Heart right ventricle (tissue), 16 donors: ENCODE data around the gene OLFML1. TPM values are rescaled to one million over a fixed set of nuclear protein-coding genes. Genes with fewer than 3 reads are reported as not detected.

Experiments
- ATAC-seq, 8 donors: fragments of 200-7000 bp; cut with Tn5 transposase; one replicate each; pipeline ENCODE4 v1.9.1; 2020; ENCODE audit warnings: mild to moderate bottlenecking in 8 of 8, moderate library complexity in 8 of 8, moderate number of reproducible peaks in 1 of 8
- DNase-seq, 2 donors: peaks; one replicate each; pipeline ENCODE4 v3.0.0-alpha.2; 2020
- H3K27ac ChIP-seq, 10 donors: fragments of 200-600 bp; sonication (generic) in 2 of 10; one replicate each; pipeline versions ENCODE4 v1.5.0 to v1.8.0; 2020 to 2022; ENCODE audit warnings: mild to moderate bottlenecking in 3 of 10
- H3K27me3 ChIP-seq, 7 donors: fragments of 200-600 bp; one replicate each; pipeline ENCODE4 v1.8.0; 2021 to 2022; ENCODE audit warnings: mild to moderate bottlenecking in 2 of 7
- H3K36me3 ChIP-seq, 9 donors: fragments of 200-600 bp; sonication (generic) in 1 of 9; one replicate each; pipeline versions ENCODE4 v1.5.0 to v1.8.0; 2020 to 2022; ENCODE audit warnings: mild to moderate bottlenecking in 2 of 9
- H3K4me1 ChIP-seq, 9 donors: fragments of 200-600 bp; sonication (generic) in 1 of 9; one replicate each; pipeline versions ENCODE4 v1.5.0 to v1.8.0; 2020 to 2022; ENCODE audit warnings: mild to moderate bottlenecking in 4 of 9
- H3K4me3 ChIP-seq, 10 donors: fragments of 200-600 bp; sonication (generic) in 2 of 10; one replicate each; pipeline versions ENCODE4 v1.5.0 to v1.8.0; 2020 to 2022; ENCODE audit warnings: mild to moderate bottlenecking in 7 of 10, moderate library complexity in 2 of 10
- H3K9me3 ChIP-seq, 11 donors: fragments of 200-600 bp in 10 of 11; sonication (generic) in 2 of 11; one replicate each; pipeline versions ENCODE4 v1.5.0 to v1.8.0; 2013 to 2022; ENCODE audit warnings: mild to moderate bottlenecking in 2 of 11, control low read depth in 1 of 11, moderate library complexity in 1 of 11
- CTCF ChIP-seq, 9 donors: fragments of 200-600 bp; sonication (generic) in 2 of 9; IDR thresholded peaks; one replicate each; pipeline versions ENCODE4 v1.5.0 to v1.8.0; 2021 to 2022; ENCODE audit warnings: antibody characterized with exemption in 9 of 9, mild to moderate bottlenecking in 5 of 9, moderate library complexity in 1 of 9
- WGBS, 2 donors: extraction: QIAGEN DNeasy Blood & Tissue Kit; methylation state at CpG; one replicate each; pipeline ENCODE4 v1.1.7; 2013; ENCODE audit warnings: inconsistent platforms in 1 of 2; 5-methylcytosine and 5-hydroxymethylcytosine counted together
- intact Hi-C, 10 donors: fragments of 100-400 bp; cut with DNase I; formaldehyde crosslinking; loops; one replicate each; pipeline versions ENCODE4 v1.11.1 to v1.14.2; 2022
- polyA plus RNA-seq, 2 donors: library from polyadenylated mRNA; stranded (reverse); fragments of 200-250 nt; gene quantifications; one replicate each; pipeline ENCODE4 v1.2.3, GENCODE V29; 2013
- total RNA-seq, 10 donors: library from RNA; stranded (reverse); fragmentation: NEBNext Ultra II Directional in 3 of 10; extraction: Animal tissue kit (Norgen Biotek cat#: 25700) in 3 of 10; gene quantifications; one replicate each; pipeline versions ENCODE4 v1.2.1 to v1.2.4, GENCODE V29; 2021 to 2023
- donor health status: Arrhythmogenic right ventricular cardiomyopathy.
- donor health status: ischemic (EF 13 %, LVEDD 7.1; RV severe dilation, severe dysfunction).
- donor health status: healthy with polysubstance abuse.
- donor health status: DM: no; HTN: yes; CAD: no.
- donor health status: DM: no; HTN: no; CAD: no.
- donor health status: ischemic (EF 25% LVEDD 6.9; RV normal size, moderate dysfunction).
- donor health status: ischemic (EF 25% LVEDD 5.7; RV mildly dilated, moderate dysfunction).
- donor health status: healthy.
- donor health status: DM: yes; HTN: yes; CAD: no.
- donor health status: Ischemic cardiomyopathy.
- donor health status: ischemic (EF 35%, LVEDD 5.7; RV mildly dilated, moderate dysfunction).
- donor health status: nonischemic (EF 11% LVEDD 7.7; RV severe dilation, severe dysfunction).
- donor health status: DM: yes; HTN: yes; CAD: no.
- donor health status: PGD.
- donor health status: ischemic (EF 29% LVEDD 5.4; RV normal size, mild dysfunction).
- donor health status: nonischemic (EF 23%, LVEDD 6.1; RV moderate dilation, normal function).

OLFML1 gene
- total and polyA plus RNA-seq, 12 donors: 2.2 to 8.3 (median 5.0) TPM

- no peak for ATAC-seq
- intact Hi-C loops: loop anchor here in 1 of 10 donors (5.0 kb wide), 1 partner anchor 40 kb away; the partner anchor contains the start of gene PPFIBP2
- H3K9me3 ChIP-seq: no peaks in the 10 kb centered on the region
- H3K4me3 ChIP-seq: no peak overlapping the region
- no peak for DNase-seq
- H3K27ac ChIP-seq: no peak overlapping the region
- H3K27me3 ChIP-seq: no peaks in the 10 kb centered on the region
- peaks cover 0 to 11% (median 0%) of the 10 kb centered on the region in 9 donors for H3K4me1 ChIP-seq
- WGBS, 2 donors: 90 to 91% methylated on average over 4 of the region's 4 CpGs
- TF ChIP-seq CTCF (IDR thresholded peaks at IDR 0.05): no peak
- peaks cover 0 to 7% (median 0%) of the 10 kb centered on the region in 9 donors for H3K36me3 ChIP-seq
Measured at GRCh38 chr11:7552666-7553065, 67.4 kb downstream of the OLFML1 start.

- H3K9me3 ChIP-seq: no peaks in the 10 kb centered on the region
- peak overlapping the region in 5 of 10 donors; percentile 6 to 57 (median 30) for H3K27ac ChIP-seq
- no peak overlapping the region for H3K4me3 ChIP-seq
- peaks cover 0 to 13% (median 0%) of the 10 kb centered on the region in 9 donors for H3K4me1 ChIP-seq
- peak; percentile 42 to 97 (median 93) for ATAC-seq
- H3K36me3 ChIP-seq: peaks cover 0 to 7% (median 0%) of the 10 kb centered on the region in 9 donors
- no peak for TF ChIP-seq CTCF (IDR thresholded peaks at IDR 0.05)
- intact Hi-C loops: loop anchor here in 1 of 10 donors (2.0 kb wide), 1 partner anchor 42 kb away; the partner anchor contains the start of gene PPFIBP2
- no peaks in the 10 kb centered on the region for H3K27me3 ChIP-seq
- DNase-seq: peak; percentile 64 to 75
- WGBS, 2 donors: 33 to 51% methylated on average over 7 of the region's 7 CpGs
Measured at GRCh38 chr11:7555052-7555699, 69.9 kb downstream of the OLFML1 start.

GRCh38 chr11:7558046-7558445, 72.7 kb downstream of the OLFML1 start:
- intact Hi-C loops: no loop called here
- Histone ChIP-seq H3K4me1 (peaks cover 0 to 13% (median 0%) of the 10 kb centered on the region in 9 donors), H3K9me3 (no peaks in the 10 kb centered on the region), H3K27me3 (no peaks in the 10 kb centered on the region), H3K36me3 (no peaks in the 10 kb centered on the region), H3K4me3 (no peak overlapping the region), H3K27ac (no peak overlapping the region)
- TF ChIP-seq CTCF (IDR thresholded peaks at IDR 0.05): no peak
- DNase-seq: no peak
- peak in 4 of 8 donors; percentile 32 to 77 (median 68) for ATAC-seq

GRCh38 chr11:7559398-7560283, 74.3 kb downstream of the OLFML1 start:
- TF ChIP-seq CTCF (IDR thresholded peaks at IDR 0.05): no peak

More at GRCh38 chr11:7559398-7560283, 74.3 kb downstream of the OLFML1 start:
- no peak overlapping the region for H3K4me3 ChIP-seq
- peaks cover 0 to 13% (median 0%) of the 10 kb centered on the region in 9 donors for H3K4me1 ChIP-seq
- no peaks in the 10 kb centered on the region for H3K36me3 ChIP-seq
- intact Hi-C loops: no loop called here
- H3K27ac ChIP-seq: no peak overlapping the region
- DNase-seq (no peak), ATAC-seq (no peak)
- WGBS, 2 donors: 85 to 86% methylated on average over 4 of the region's 4 CpGs
- H3K9me3 ChIP-seq: no peaks in the 10 kb centered on the region
- no peaks in the 10 kb centered on the region for H3K27me3 ChIP-seq
